GM12874 (cell line): ENCODE data around the gene ROBO2.

Experiments
- CTCF ChIP-seq: IDR thresholded peaks from 2 replicates; pipeline ENCODE4 v1.5.1; 2011; ENCODE audit warnings: low read depth, mild to moderate bottlenecking, control low read depth, low read length, moderate library complexity; ENCODE audit not compliant: insufficient read depth

The ROBO2 gene

GRCh38 chr3:77373619-77374018 lies 333.7 kb downstream of the ROBO2 start:
- no peak for TF ChIP-seq CTCF

- no peak for TF ChIP-seq CTCF
Measured at GRCh38 chr3:77376511-77376910, 336.6 kb downstream of the ROBO2 start.

- TF ChIP-seq CTCF = no peak
Measured at GRCh38 chr3:77377717-77378116, 337.8 kb downstream of the ROBO2 start.

- TF ChIP-seq CTCF = no peak
Measured at GRCh38 chr3:77380136-77380535, 340.2 kb downstream of the ROBO2 start.

GRCh38 chr3:77381431-77381830 lies 341.5 kb downstream of the ROBO2 start:
- TF ChIP-seq CTCF = no peak

GRCh38 chr3:77392181-77392580 lies 352.3 kb downstream of the ROBO2 start:
- no peak for TF ChIP-seq CTCF

GRCh38 chr3:77394046-77394445 lies 354.1 kb downstream of the ROBO2 start:
- TF ChIP-seq CTCF = no peak

GRCh38 chr3:77404871-77405270 lies 365.0 kb downstream of the ROBO2 start:
- TF ChIP-seq CTCF = no peak
